Ascending aorta (tissue), 2 donors: ENCODE measurements around the gene C16orf78. TPM values are rescaled to one million over a fixed set of nuclear protein-coding genes. Genes with fewer than 3 reads are reported as not detected.

ENCODE experiments used
- DNase-seq, 2 donors: peaks; one replicate each; pipeline ENCODE4 v3.0.0-alpha.2; 2019; ENCODE audit warnings: low spot score in 2 of 2
- H3K27ac ChIP-seq, 2 donors: fragments of 200-600 bp; sonication (generic); one replicate each; pipeline ENCODE4 v1.5.1; 2016 to 2017; ENCODE audit warnings: mild to moderate bottlenecking in 1 of 2
- H3K27me3 ChIP-seq: fragments of 200-600 bp; sonication (generic); one replicate; pipeline ENCODE4 v1.5.1; 2017
- H3K36me3 ChIP-seq, 2 donors: fragments of 200-600 bp; sonication (generic); one replicate each; pipeline ENCODE4 v1.5.1; 2016
- H3K4me1 ChIP-seq, 2 donors: fragments of 200-600 bp; sonication (generic); one replicate each; pipeline ENCODE4 v1.5.1; 2016 to 2017; ENCODE audit warnings: mild to moderate bottlenecking in 1 of 2
- H3K4me3 ChIP-seq, 2 donors: fragments of 200-600 bp; sonication (generic); one replicate each; pipeline ENCODE4 v1.5.1; 2016 to 2017; ENCODE audit warnings: mild to moderate bottlenecking in 1 of 2
- H3K9me3 ChIP-seq, 2 donors: fragments of 200-600 bp; sonication (generic); one replicate each; pipeline ENCODE4 v1.5.1; 2016
- CTCF ChIP-seq, 3 experiments: fragments of 200-600 bp in 2 of 3; fragments of 450-650 bp in 1 of 3; sonication (generic) in 2 of 3; IDR thresholded peaks; one replicate each; pipeline ENCODE4 v1.5.1; 2016 to 2019; ENCODE audit warnings: antibody characterized with exemption in 3 of 3, mild to moderate bottlenecking in 1 of 3, moderate library complexity in 1 of 3
- intact Hi-C: fragments of 100-400 bp; cut with DNase I; formaldehyde crosslinking; loops from one replicate; pipeline ENCODE4 v1.15.1; 2023
- total RNA-seq: library from RNA; depleted of rRNA; stranded (reverse); fragments of >200 nt; gene quantifications from one replicate; pipeline ENCODE4 v1.1.0, GENCODE V29; 2016

Gene C16orf78
- total RNA-seq, 1 donor from 2014 or later, result not detected

- Histone ChIP-seq H3K4me1 (no peaks in the 10 kb centered on the region), H3K27ac (no peak overlapping the region), H3K36me3 (no peaks in the 10 kb centered on the region), H3K4me3 (no peak overlapping the region), H3K27me3 (no peaks in the 10 kb centered on the region), H3K9me3 (no peaks in the 10 kb centered on the region)
- TF ChIP-seq CTCF (IDR thresholded peaks at IDR 0.05), result no peak
- DNase-seq, result no peak
- intact Hi-C loops, result no loop called here
Observed at GRCh38 chr16:49338611-49339265, 34.9 kb upstream of the C16orf78 start.

- Histone ChIP-seq H3K4me1 (no peaks in the 10 kb centered on the region), H3K36me3 (no peaks in the 10 kb centered on the region), H3K27me3 (no peaks in the 10 kb centered on the region), H3K27ac (no peak overlapping the region), H3K9me3 (no peaks in the 10 kb centered on the region), H3K4me3 (no peak overlapping the region)
- intact Hi-C loops, result no loop called here
- DNase-seq, result peak in 1 of 2 donors; percentile 46
- TF ChIP-seq CTCF (IDR thresholded peaks at IDR 0.05), result no peak
Observed at GRCh38 chr16:49340466-49340865, 33.1 kb upstream of the C16orf78 start.

- no peak overlapping the region for H3K27ac ChIP-seq
- intact Hi-C loops, result no loop called here
- no peaks in the 10 kb centered on the region for H3K27me3 ChIP-seq
- H3K9me3 ChIP-seq, result no peaks in the 10 kb centered on the region
- no peak for TF ChIP-seq CTCF (IDR thresholded peaks at IDR 0.05)
- DNase-seq, result no peak
- H3K4me3 ChIP-seq, result no peak overlapping the region
- no peaks in the 10 kb centered on the region for H3K36me3 ChIP-seq
- no peaks in the 10 kb centered on the region for H3K4me1 ChIP-seq
Observed at GRCh38 chr16:49341706-49342105, 31.9 kb upstream of the C16orf78 start.

- no peaks in the 10 kb centered on the region for H3K4me1 ChIP-seq
- TF ChIP-seq CTCF (IDR thresholded peaks at IDR 0.05), result no peak
- H3K27me3 ChIP-seq, result no peaks in the 10 kb centered on the region
- H3K4me3 ChIP-seq, result no peak overlapping the region
- intact Hi-C loops, result no loop called here
- H3K36me3 ChIP-seq, result no peaks in the 10 kb centered on the region
- no peaks in the 10 kb centered on the region for H3K9me3 ChIP-seq
- DNase-seq, result peak in 1 of 2 donors; percentile 31
- H3K27ac ChIP-seq, result no peak overlapping the region
Observed at GRCh38 chr16:49342336-49343265, 31.0 kb upstream of the C16orf78 start.

GRCh38 chr16:49343291-49343690, 30.3 kb upstream of the C16orf78 start:
- no peaks in the 10 kb centered on the region for H3K36me3 ChIP-seq
- no peak overlapping the region for H3K4me3 ChIP-seq
- H3K27me3 ChIP-seq, result no peaks in the 10 kb centered on the region
- TF ChIP-seq CTCF (IDR thresholded peaks at IDR 0.05), result no peak
- no peak for DNase-seq
- no peaks in the 10 kb centered on the region for H3K4me1 ChIP-seq
- no peaks in the 10 kb centered on the region for H3K9me3 ChIP-seq
- intact Hi-C loops, result no loop called here
- H3K27ac ChIP-seq, result no peak overlapping the region
